GM12878 (cell line): ENCODE results near the gene SOX6. TPM values are rescaled to one million over a fixed set of nuclear protein-coding genes. Genes with fewer than 3 reads are reported as not detected.

Experiments
- ATAC-seq: fragments of 200-7000 bp; cut with Tn5 transposase; 3 replicates; pipeline ENCODE4 v1.9.1; 2020; ENCODE audit warnings: mild to moderate bottlenecking, moderate library complexity
- BruUV-seq: library from RNA; stranded (reverse); fragments of 400-500 nt; replicated peaks from 2 replicates; lab custom pipeline; 2021; lab: Mats Ljungman, UMichigan
- CTCF ChIA-PET: fragments of 300-600 bp; sonication (Branson Sonifier 250); formaldehyde crosslinking; extraction: SDS; loops from one replicate; lab custom pipeline; 2021; ENCODE audit warnings: inconsistent platforms; lab: Yijun Ruan, JAX
- POLR2A ChIA-PET: fragments of 350-600 bp; formaldehyde crosslinking; extraction: SDS; loops from one replicate; lab custom pipeline; 2021; ENCODE audit warnings: inconsistent platforms; lab: Charles Lee
- RAD21 ChIA-PET: fragments of 300-600 bp; sonication (Branson Sonifier 250); formaldehyde crosslinking; loops from one replicate; lab custom pipeline; 2023; ENCODE audit warnings: antibody characterized with exemption; ENCODE audit not compliant: unreplicated experiment; lab: Charles Lee
- SMC1A ChIA-PET: fragments of 300-600 bp; sonication (Branson Sonifier 250); formaldehyde crosslinking; loops from one replicate; lab custom pipeline; 2023; ENCODE audit not compliant: unreplicated experiment, uncharacterized antibody; lab: Charles Lee
- DNase-seq: peaks from one replicate; pipeline ENCODE4 v3.0.0-alpha.2; 2011; ENCODE audit warnings: low read depth, low spot score
- FAIRE-seq: peaks from 3 replicates; lab custom pipeline; 2011; peaks lifted over from hg19 to GRCh38; lab: Jason Lieb, UNC
- H2AFZ ChIP-seq: 2 replicates; pipeline ENCODE4 v1.6.0; 2011; ENCODE audit warnings: low read depth, low read length, control low read depth; ENCODE audit not compliant: control insufficient read depth
- H3K27ac ChIP-seq: 2 replicates; pipeline ENCODE4 v1.5.1; 2011; ENCODE audit warnings: control low read depth; ENCODE audit not compliant: control insufficient read depth, insufficient read depth
- H3K27me3 ChIP-seq, 2 experiments: replicated peaks in 1 of 2; 2 replicates each; pipeline versions ENCODE4 v1.6.0 to v1.6.1; 2011; ENCODE audit warnings: low read length in 1 of 2; ENCODE audit not compliant: control insufficient read depth in 2 of 2, insufficient read depth in 2 of 2
- H3K36me3 ChIP-seq, 2 experiments: 2 replicates each; pipeline ENCODE4 v1.5.1; 2011; ENCODE audit warnings: low read length in 1 of 2; ENCODE audit not compliant: control insufficient read depth in 2 of 2, insufficient read depth in 2 of 2
- H3K4me1 ChIP-seq: 2 replicates; pipeline ENCODE4 v1.6.1; 2011; ENCODE audit warnings: mild to moderate bottlenecking, low read length, moderate library complexity, mixed read lengths; ENCODE audit not compliant: control insufficient read depth, insufficient read depth
- H3K4me2 ChIP-seq: 2 replicates; pipeline ENCODE4 v1.6.0; 2011; ENCODE audit warnings: control low read depth; ENCODE audit not compliant: control insufficient read depth, insufficient read depth
- H3K4me3 ChIP-seq: fragments of 200-600 bp; sonication (generic); 2 replicates; pipeline ENCODE4 v1.5.1; 2016
- H3K79me2 ChIP-seq: 2 replicates; pipeline ENCODE4 v1.6.0; 2011; ENCODE audit warnings: low read length; ENCODE audit not compliant: control insufficient read depth, insufficient read depth
- H3K9ac ChIP-seq: 2 replicates; pipeline ENCODE4 v1.8.0; 2011; ENCODE audit warnings: low read length, control low read depth, mixed read lengths; ENCODE audit not compliant: control insufficient read depth, insufficient read depth
- H3K9me3 ChIP-seq: replicated peaks from 3 replicates; pipeline ENCODE4 v1.5.1; 2011; ENCODE audit warnings: mild to moderate bottlenecking, low read length; ENCODE audit not compliant: control insufficient read depth, insufficient read depth
- H4K20me1 ChIP-seq: 2 replicates; pipeline ENCODE4 v1.6.0; 2011; ENCODE audit not compliant: control insufficient read depth, insufficient read depth
- FOS ChIP-seq: IDR thresholded peaks from 3 replicates; pipeline ENCODE4 v1.6.1; 2011; ENCODE audit warnings: borderline replicate concordance; ENCODE audit not compliant: insufficient read length; ENCODE audit errors: extremely low read depth
- HDAC2 ChIP-seq: fragments of 200-600 bp; sonication (generic); IDR thresholded peaks from 2 replicates; pipeline ENCODE4 v1.6.1; 2017
- MEF2A ChIP-seq: IDR thresholded peaks from 2 replicates; pipeline ENCODE4 v1.6.1; 2011; ENCODE audit warnings: low read depth, mild to moderate bottlenecking, low read length, moderate library complexity; ENCODE audit not compliant: insufficient read depth
- NFYA ChIP-seq: IDR thresholded peaks from 2 replicates; pipeline ENCODE4 v1.6.1; 2011; ENCODE audit warnings: low read depth, mild to moderate bottlenecking, low read length, improper control_type of control experiment, borderline replicate concordance
- NR2C2 ChIP-seq: IDR thresholded peaks from 2 replicates; pipeline ENCODE4 v1.6.1; 2011; ENCODE audit warnings: borderline replicate concordance, low read depth; ENCODE audit not compliant: control insufficient read depth, insufficient read length
- REST ChIP-seq: IDR thresholded peaks from 2 replicates; pipeline ENCODE4 v1.6.1; 2012; ENCODE audit warnings: mild to moderate bottlenecking, low read depth, low read length
- ZNF24 ChIP-seq: fragments of 450-650 bp; IDR thresholded peaks from 2 replicates; pipeline ENCODE4 v1.6.1; 2017; ENCODE audit warnings: antibody characterized with exemption, mild to moderate bottlenecking
- WGBS: methylation state at CpG from one replicate; pipeline ENCODE4 v1.1.6; 2016; ENCODE audit warnings: low lambda C conversion rate; ENCODE audit not compliant: insufficient replicate concordance, insufficient coverage; ENCODE audit errors: missing lambda C conversion rate; 5-methylcytosine and 5-hydroxymethylcytosine counted together
- in situ Hi-C: fragments of 300-500 bp; cut with MboI; formaldehyde crosslinking; loops from 9 replicates; pipeline ENCODE4 v1.14.3; 2018; ENCODE audit warnings: mixed read lengths
- intact Hi-C: fragments of 100-400 bp; cut with micrococcal nuclease; formaldehyde crosslinking; loops from one replicate; pipeline ENCODE4 v1.14.2; 2022; ENCODE audit not compliant: unreplicated experiment
- polyA plus RNA-seq, 11 experiments: library from polyadenylated mRNA; depleted of rRNA in 4 of 11; unstranded in 6 of 11; stranded (reverse) in 5 of 11; fragments of >200 nt; fragmentation: Nextera tagmentation in 4 of 11; fragmentation: Illumina TruSeq in 1 of 11; extraction: Ambion mirVana in 4 of 11; extraction: Trizol in 1 of 11; gene quantifications; 1 replicate in 1 of 11; 2 replicates in 10 of 11; pipeline versions ENCODE4 v1.2.1 to v1.2.3, GENCODE V29; 2011 to 2016; ENCODE audit warnings: inconsistent platforms in 2 of 11, missing spikeins in 2 of 11, low read depth in 1 of 11
- total RNA-seq, 4 experiments: library from RNA; depleted of rRNA in 3 of 4; stranded (reverse); fragments of >200 nt in 3 of 4; fragmentation: Illumina TruSeq in 1 of 4; extraction: Trizol in 1 of 4; gene quantifications; 2 replicates each; pipeline versions ENCODE4 v1.2.1 to v1.2.3, GENCODE V29; 2013 to 2021

The SOX6 gene
- total and polyA plus RNA-seq, 10 of the 15 experiments (the other 5 are each of a cell fraction or from before 2014, with no cell fraction given) = 0.03 to 0.71 (median 0.29) TPM; not detected in 4

GRCh38 chr11:15956302-15956701 is 400.0 kb downstream of the SOX6 start:
- DNase-seq (no peak), FAIRE-seq (no peak), ATAC-seq (no peak)
- H3K36me3 ChIP-seq = no peaks in the 10 kb centered on the region
- H3K27me3 ChIP-seq = no peaks in the 10 kb centered on the region; a peak in 1 of 4 replicates
- H3K79me2 ChIP-seq = no peaks in the 10 kb centered on the region
- no peak overlapping the region for H3K27ac ChIP-seq
- ChIA-PET SMC1A (interaction anchor here (0.6 to 1.1 kb wide), 2 partner anchors 14 to 32 kb away, joined by 3 read pairs; no protein-coding TSS in a partner anchor), CTCF (no interaction called here), POLR2A (no interaction called here), RAD21 (no interaction called here)
- no peaks in the 10 kb centered on the region for H4K20me1 ChIP-seq
- TF ChIP-seq HDAC2 (no peak), NR2C2 (no peak), MEF2A (no peak), NFYA (no peak), ZNF24 (no peak), REST (no peak), FOS (no peak)
- no peak overlapping the region for H2AFZ ChIP-seq
- no peak overlapping the region for H3K4me2 ChIP-seq
- no peak overlapping the region for H3K4me3 ChIP-seq
- no peak overlapping the region for H3K9ac ChIP-seq
- no peaks in the 10 kb centered on the region for H3K9me3 ChIP-seq
- in situ Hi-C loops = no loop called here
- BruUV-seq = no TSS peak
- WGBS = 70% methylated on average over 3 of the region's 3 CpGs
- no peaks in the 10 kb centered on the region for H3K4me1 ChIP-seq
- intact Hi-C loops = no loop called here
